Vagina (tissue), 2 donors: ENCODE measurements around the gene C15orf62. TPM values are rescaled to one million over a fixed set of nuclear protein-coding genes. Genes with fewer than 3 reads are reported as not detected.
A peak's percentile ranks its signal among the peaks of the same experiment; 100 is the strongest.

Source experiments
- DNase-seq, 2 donors: peaks; one replicate each; pipeline ENCODE4 v3.0.0-alpha.2; 2017; ENCODE audit errors: extremely low spot score in 2 of 2
- H3K27ac ChIP-seq: fragments of 200-600 bp; sonication (generic); one replicate; pipeline ENCODE4 v1.5.1; 2019
- H3K27me3 ChIP-seq: fragments of 200-600 bp; sonication (generic); one replicate; pipeline ENCODE4 v1.5.1; 2019
- H3K36me3 ChIP-seq, 2 donors: fragments of 200-600 bp; sonication (generic); one replicate each; pipeline ENCODE4 v1.5.1; 2017 to 2019
- H3K4me1 ChIP-seq: fragments of 200-600 bp; sonication (generic); one replicate; pipeline ENCODE4 v1.5.1; 2019
- H3K4me3 ChIP-seq, 2 donors: fragments of 200-600 bp; sonication (generic); 1 replicate in 1 of 2; 2 replicates in 1 of 2; pipeline ENCODE4 v1.5.1; 2016 to 2019
- H3K9me3 ChIP-seq: fragments of 200-600 bp; sonication (generic); one replicate; pipeline ENCODE4 v1.5.1; 2019
- CTCF ChIP-seq, 3 experiments: fragments of 450-650 bp in 2 of 3; fragments of 200-600 bp in 1 of 3; sonication (generic) in 1 of 3; IDR thresholded peaks; one replicate each; pipeline ENCODE4 v1.5.1; 2017 to 2019; ENCODE audit warnings: antibody characterized with exemption in 3 of 3, mild to moderate bottlenecking in 2 of 3, moderate library complexity in 2 of 3
- POLR2A ChIP-seq, 2 donors: fragments of 450-650 bp; IDR thresholded peaks; one replicate each; pipeline ENCODE4 v1.6.1; 2017; ENCODE audit warnings: antibody characterized with exemption in 2 of 2, mild to moderate bottlenecking in 2 of 2, moderate library complexity in 2 of 2
- POLR2AphosphoS5 ChIP-seq, 2 donors: sonication (generic); formaldehyde crosslinking; IDR thresholded peaks; one replicate each; pipeline ENCODE4 v1.9.0; 2017; ENCODE audit warnings: antibody characterized with exemption in 2 of 2, mild to moderate bottlenecking in 2 of 2, low read depth in 1 of 2; ENCODE audit not compliant: insufficient read depth in 1 of 2
- intact Hi-C: fragments of 100-400 bp; cut with DNase I; formaldehyde crosslinking; loops from one replicate; pipeline ENCODE4 v1.15.1; 2023
- total RNA-seq: library from RNA; depleted of rRNA; stranded (reverse); fragments of >200 nt; gene quantifications from one replicate; pipeline ENCODE4 v1.2.3, GENCODE V29; 2016

C15orf62 gene
- total RNA-seq, 1 donor from 2014 or later: 2.9 TPM

GRCh38 chr15:40792394-40792793 lies 22.6 kb downstream of the C15orf62 start:
- intact Hi-C loops: no loop called here
- no peaks in the 10 kb centered on the region for H3K36me3 ChIP-seq
- no peaks in the 10 kb centered on the region for H3K9me3 ChIP-seq
- no peak for TF ChIP-seq POLR2AphosphoS5 (IDR thresholded peaks at IDR 0.05; ENCODE audit: insufficient read depth in 1 of 2, low read depth in 1 of 2)
- no peak for TF ChIP-seq POLR2A (IDR thresholded peaks at IDR 0.05)
- TF ChIP-seq CTCF (IDR thresholded peaks at IDR 0.05): no peak
- DNase-seq: no peak
- no peak overlapping the region for H3K27ac ChIP-seq
- H3K4me1 ChIP-seq: peaks cover 42% of the 10 kb centered on the region
- H3K4me3 ChIP-seq: no peak overlapping the region
- no peaks in the 10 kb centered on the region for H3K27me3 ChIP-seq

- Histone ChIP-seq H3K4me1 (peaks cover 33% of the 10 kb centered on the region), H3K27me3 (no peaks in the 10 kb centered on the region), H3K4me3 (no peak overlapping the region), H3K27ac (no peak overlapping the region), H3K36me3 (no peaks in the 10 kb centered on the region), H3K9me3 (no peaks in the 10 kb centered on the region)
- DNase-seq: no peak
- intact Hi-C loops: no loop called here
- peak in 1 of 2 donors; percentile 53 for TF ChIP-seq POLR2AphosphoS5 (IDR thresholded peaks at IDR 0.05; ENCODE audit: insufficient read depth in 1 of 2, low read depth in 1 of 2)
- TF ChIP-seq POLR2A (IDR thresholded peaks at IDR 0.05): no peak
Observed at GRCh38 chr15:40793216-40793989, 23.6 kb downstream of the C15orf62 start.

- DNase-seq: no peak
- TF ChIP-seq CTCF (IDR thresholded peaks at IDR 0.05) (no peak), POLR2A (IDR thresholded peaks at IDR 0.05) (no peak), POLR2AphosphoS5 (IDR thresholded peaks at IDR 0.05; ENCODE audit: insufficient read depth in 1 of 2, low read depth in 1 of 2) (no peak)
- H3K4me1 ChIP-seq: peaks cover 25% of the 10 kb centered on the region
- H3K9me3 ChIP-seq: no peaks in the 10 kb centered on the region
- H3K4me3 ChIP-seq: no peak overlapping the region
- H3K36me3 ChIP-seq: peaks cover 0 to under 1% of the 10 kb centered on the region in 2 donors
- intact Hi-C loops: no loop called here
- no peaks in the 10 kb centered on the region for H3K27me3 ChIP-seq
- H3K27ac ChIP-seq: no peak overlapping the region
Observed at GRCh38 chr15:40796041-40796440, 26.3 kb downstream of the C15orf62 start.

GRCh38 chr15:40796512-40796911 lies 26.7 kb downstream of the C15orf62 start:
- intact Hi-C loops: no loop called here
- peaks cover 25% of the 10 kb centered on the region for H3K4me1 ChIP-seq
- no peaks in the 10 kb centered on the region for H3K9me3 ChIP-seq
- no peak for TF ChIP-seq POLR2AphosphoS5 (IDR thresholded peaks at IDR 0.05; ENCODE audit: insufficient read depth in 1 of 2, low read depth in 1 of 2)
- no peak for TF ChIP-seq CTCF (IDR thresholded peaks at IDR 0.05)
- TF ChIP-seq POLR2A (IDR thresholded peaks at IDR 0.05): no peak
- peaks cover 0 to 3% of the 10 kb centered on the region in 2 donors for H3K36me3 ChIP-seq
- H3K4me3 ChIP-seq: no peak overlapping the region
- H3K27ac ChIP-seq: no peak overlapping the region
- DNase-seq: no peak
- no peaks in the 10 kb centered on the region for H3K27me3 ChIP-seq

GRCh38 chr15:40799523-40799922 lies 29.7 kb downstream of the C15orf62 start:
- Histone ChIP-seq H3K36me3 (peaks cover 0 to 3% of the 10 kb centered on the region in 2 donors), H3K4me3 (no peak overlapping the region), H3K27me3 (no peaks in the 10 kb centered on the region), H3K4me1 (peaks cover 21% of the 10 kb centered on the region), H3K9me3 (no peaks in the 10 kb centered on the region), H3K27ac (no peak overlapping the region)
- TF ChIP-seq CTCF (IDR thresholded peaks at IDR 0.05): no peak
- no peak for TF ChIP-seq POLR2A (IDR thresholded peaks at IDR 0.05)
- TF ChIP-seq POLR2AphosphoS5 (IDR thresholded peaks at IDR 0.05; ENCODE audit: insufficient read depth in 1 of 2, low read depth in 1 of 2): no peak
- no peak for DNase-seq
- intact Hi-C loops: no loop called here
